Epidermal melanocyte (primary cell): ENCODE measurements around the gene RSRC2.
"Not testable (repeated sequence)": the region's sequence is repeated elsewhere in the genome, so short reads cannot be mapped to it uniquely, and the experiment has no call there.

Experiments
- DNase-seq: peaks from one replicate; pipeline ENCODE4 v3.0.0; 2011; ENCODE audit warnings: low spot score; ENCODE audit not compliant: insufficient read length

The RSRC2 gene

DNA sequence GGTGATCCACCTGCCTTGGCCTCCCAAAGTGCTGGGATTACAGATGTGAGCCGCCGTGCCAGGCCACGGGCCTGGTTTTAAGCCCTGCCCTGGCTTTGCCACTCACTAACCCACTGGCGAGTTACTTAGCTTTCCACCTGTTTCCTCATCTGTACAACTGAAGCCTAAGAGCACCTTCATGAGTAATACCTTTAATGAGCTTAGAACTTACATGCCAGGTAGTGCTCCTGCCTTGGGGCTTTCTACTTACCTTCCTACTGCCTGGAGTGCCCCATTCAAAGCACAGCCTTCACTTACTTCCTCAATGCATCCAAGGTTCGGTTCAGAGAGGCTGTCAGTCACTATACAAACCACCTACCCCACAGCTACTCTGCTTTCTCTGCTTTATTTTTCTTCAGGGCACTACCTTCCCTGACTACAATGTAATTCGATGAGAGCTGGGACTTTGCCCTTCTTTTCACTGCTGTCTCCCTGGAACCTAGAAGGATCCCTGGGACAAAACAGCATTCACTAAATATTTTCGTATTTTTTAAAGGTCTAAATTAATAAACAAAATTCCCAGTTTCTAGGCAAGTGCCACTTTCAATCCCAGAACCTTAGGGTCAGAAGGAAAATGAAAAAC, 39.8 kb downstream of the RSRC2 start:
- no peak for DNase-seq

DNA sequence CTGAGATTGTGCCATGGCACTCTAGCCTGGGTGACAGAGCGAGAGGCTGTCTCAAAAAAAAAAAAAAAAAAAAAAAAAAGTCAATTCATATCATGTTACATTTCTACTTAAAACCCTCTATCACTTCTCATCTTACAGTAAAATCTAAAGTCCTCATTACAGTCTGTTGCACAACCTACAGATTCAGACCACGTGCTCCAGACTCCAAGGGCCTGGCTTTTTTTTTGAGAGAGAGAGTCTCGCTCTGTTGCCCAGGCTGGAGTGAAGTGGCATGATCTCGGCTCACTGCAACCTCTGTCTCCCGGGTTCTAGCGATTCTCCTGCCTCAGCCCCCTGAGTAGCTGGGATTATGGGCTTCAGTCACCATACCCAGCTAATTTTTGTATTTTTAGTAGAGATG, 40.4 kb downstream of the RSRC2 start:
- DNase-seq = not testable (repeated sequence)

GRCh38 chr12:122484385-122484784, 42.4 kb downstream of the RSRC2 start:
- not testable (repeated sequence) for DNase-seq

DNA sequence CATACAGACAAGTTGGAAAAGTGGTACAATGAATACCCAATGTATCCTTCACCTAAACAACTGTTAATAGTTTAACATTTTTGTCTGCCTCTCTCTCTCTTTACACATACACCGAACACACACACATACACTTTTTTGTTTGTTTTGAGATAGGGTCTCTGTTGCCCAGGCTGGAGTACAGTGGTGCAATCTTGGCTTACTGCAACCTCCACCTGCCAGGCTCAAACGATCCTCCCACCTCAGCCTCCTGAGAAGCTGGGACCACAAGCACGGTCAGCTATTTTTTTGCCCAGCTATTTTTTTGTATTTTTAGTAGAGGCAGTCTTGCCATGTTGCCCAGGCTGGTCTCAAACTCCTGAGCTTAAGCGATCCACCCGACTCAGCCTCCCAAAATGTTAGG, 42.8 kb downstream of the RSRC2 start:
- DNase-seq = no peak

DNA sequence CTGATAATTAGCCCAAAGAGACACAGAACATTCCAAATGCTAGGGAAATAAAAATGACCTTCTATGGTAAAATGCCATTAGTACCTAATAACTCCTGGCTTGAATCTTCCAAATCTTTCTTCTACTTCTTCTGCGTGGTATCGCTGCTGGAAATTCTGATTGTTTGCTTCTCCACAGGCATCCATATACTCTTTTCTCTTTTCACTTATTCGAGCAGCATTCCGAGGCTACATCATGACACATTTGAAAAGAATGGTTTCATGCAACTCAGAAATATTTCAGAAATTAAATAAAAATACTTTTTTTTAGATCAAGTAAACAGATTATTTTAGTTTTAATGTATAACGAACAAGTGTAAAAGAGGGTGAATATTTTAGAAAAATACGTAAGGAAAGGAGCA, 44.9 kb downstream of the RSRC2 start:
- DNase-seq = no peak

GRCh38 chr12:122480753-122481152, 46.0 kb downstream of the RSRC2 start:
- DNase-seq = no peak

- DNase-seq = no peak
Observed at GRCh38 chr12:122474324-122474716, 52.4 kb downstream of the RSRC2 start.

DNA sequence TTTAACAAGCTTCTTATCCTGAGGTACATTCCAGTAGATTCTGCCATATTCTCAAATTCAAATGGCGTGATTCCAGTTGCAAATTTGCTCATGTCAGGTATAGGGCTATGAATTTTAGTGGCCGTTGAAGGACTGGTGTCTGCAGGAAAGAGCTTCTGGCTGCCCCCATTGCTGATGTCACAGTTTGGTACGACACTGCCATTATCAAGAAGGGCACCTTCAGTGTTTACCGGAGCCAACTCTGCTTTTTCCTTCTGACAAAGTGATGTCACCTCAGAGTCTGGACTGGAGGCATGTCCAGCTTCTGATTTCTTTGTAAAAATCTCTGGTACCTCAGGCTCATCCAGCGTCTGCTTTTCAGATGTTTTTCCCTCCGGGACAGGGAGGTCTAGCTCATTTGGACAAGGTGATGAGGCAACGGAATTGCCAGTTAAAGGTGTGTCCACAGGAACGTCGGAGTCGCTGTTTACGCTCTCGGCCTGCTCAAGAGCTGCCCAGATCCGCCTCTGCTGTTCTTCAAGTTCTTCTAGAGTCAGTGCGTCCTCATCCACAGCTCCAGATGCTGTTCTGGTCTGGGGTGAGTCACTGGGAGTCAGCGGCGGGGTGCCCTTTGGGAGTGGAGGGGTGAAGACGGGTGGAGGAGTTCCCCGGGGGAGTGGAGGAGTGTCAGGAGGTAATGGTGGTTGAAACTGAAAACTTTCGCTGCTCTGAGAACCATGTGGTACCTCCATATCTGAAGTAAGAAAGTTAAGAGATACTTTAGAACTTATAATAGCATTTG, 53.0 kb downstream of the RSRC2 start:
- DNase-seq = no peak

DNA sequence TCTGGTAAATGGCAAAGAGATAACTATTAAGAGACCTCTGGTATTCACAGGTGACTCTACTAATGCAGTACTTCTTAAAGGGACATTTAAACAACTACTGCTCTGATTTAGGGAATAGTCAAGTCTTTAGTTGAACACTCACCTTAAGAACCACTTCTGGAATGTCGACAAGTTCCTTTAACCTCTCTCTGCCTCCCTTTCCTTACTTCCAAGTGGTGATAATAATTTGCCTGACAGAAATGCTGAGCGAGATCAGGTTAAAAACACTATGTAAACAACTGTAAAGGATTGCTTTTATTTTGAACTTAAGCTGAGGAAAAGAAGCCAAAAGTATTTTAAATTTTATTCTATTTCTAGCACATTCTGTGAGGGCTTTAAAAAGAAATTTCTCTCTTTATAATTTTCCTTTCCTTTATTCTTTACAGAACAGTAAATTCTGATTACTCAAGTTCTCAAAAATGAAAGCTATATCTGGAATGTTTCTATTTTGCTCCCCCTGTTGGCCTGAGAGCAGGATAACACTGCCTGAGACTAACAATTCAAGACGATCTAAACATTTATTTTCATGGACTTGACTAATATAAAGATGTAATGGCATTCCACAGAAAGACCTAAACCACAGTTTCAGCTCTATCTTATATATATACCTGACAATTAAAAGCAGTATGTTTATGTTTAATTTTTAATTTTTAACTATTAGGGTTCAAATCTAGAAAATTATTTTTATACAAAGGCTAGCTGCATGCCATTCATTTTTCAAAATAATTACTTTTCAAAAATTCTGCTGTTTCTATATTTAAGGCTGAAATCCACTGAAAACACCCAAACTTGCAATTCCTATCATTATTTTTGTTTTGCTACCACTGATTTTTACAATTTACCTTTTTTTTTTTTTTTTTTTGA, 55.2 kb downstream of the RSRC2 start:
- peak; percentile 30 for DNase-seq

- DNase-seq = not testable (repeated sequence)
Observed at GRCh38 chr12:122470576-122470975, 56.2 kb downstream of the RSRC2 start.

GRCh38 chr12:122469856-122470255, 56.9 kb downstream of the RSRC2 start:
- DNase-seq = not testable (repeated sequence)

GRCh38 chr12:122467983-122468382, 58.8 kb downstream of the RSRC2 start:
- DNase-seq = no peak

DNA sequence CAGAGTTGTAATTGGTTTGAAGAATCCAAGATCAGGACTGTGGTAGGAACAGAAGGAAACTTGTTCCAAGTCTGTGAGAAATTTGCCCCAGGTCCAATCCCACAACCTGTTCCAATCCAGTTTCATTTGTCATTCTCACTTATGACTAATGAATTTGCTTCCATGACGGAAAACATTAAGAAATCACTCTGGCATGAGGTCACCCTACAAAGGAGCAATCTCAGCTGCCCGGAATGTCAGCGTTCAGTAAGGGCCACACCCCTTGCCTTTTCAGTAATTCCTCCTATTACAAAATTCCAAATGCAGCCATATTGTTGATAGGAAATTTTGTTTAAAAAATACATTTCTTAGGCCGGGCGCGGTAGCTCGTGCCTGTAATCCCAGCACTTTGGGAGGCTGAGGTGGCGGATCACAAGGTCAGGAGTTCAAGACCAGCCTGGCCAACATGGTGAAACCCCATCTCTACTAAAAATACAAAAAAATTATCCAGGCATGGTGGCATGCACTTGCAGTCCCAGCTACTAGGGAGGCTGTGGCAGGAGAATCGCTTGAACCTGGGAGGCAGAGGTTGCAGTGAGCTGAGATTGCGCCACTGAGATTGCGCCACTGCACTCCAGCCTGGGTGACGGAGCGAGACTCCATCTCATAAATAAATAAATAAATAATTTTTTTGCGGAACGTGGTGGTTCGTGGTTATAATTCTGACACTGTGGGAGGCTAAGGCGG, 62.3 kb downstream of the RSRC2 start:
- DNase-seq = peak; percentile 63

- no peak for DNase-seq
Observed at GRCh38 chr12:122460641-122461040, 66.1 kb downstream of the RSRC2 start.

- DNase-seq = no peak
Observed at GRCh38 chr12:122460061-122460460, 66.7 kb downstream of the RSRC2 start.

- no peak for DNase-seq
Observed at GRCh38 chr12:122459211-122459610, 67.5 kb downstream of the RSRC2 start.

DNA sequence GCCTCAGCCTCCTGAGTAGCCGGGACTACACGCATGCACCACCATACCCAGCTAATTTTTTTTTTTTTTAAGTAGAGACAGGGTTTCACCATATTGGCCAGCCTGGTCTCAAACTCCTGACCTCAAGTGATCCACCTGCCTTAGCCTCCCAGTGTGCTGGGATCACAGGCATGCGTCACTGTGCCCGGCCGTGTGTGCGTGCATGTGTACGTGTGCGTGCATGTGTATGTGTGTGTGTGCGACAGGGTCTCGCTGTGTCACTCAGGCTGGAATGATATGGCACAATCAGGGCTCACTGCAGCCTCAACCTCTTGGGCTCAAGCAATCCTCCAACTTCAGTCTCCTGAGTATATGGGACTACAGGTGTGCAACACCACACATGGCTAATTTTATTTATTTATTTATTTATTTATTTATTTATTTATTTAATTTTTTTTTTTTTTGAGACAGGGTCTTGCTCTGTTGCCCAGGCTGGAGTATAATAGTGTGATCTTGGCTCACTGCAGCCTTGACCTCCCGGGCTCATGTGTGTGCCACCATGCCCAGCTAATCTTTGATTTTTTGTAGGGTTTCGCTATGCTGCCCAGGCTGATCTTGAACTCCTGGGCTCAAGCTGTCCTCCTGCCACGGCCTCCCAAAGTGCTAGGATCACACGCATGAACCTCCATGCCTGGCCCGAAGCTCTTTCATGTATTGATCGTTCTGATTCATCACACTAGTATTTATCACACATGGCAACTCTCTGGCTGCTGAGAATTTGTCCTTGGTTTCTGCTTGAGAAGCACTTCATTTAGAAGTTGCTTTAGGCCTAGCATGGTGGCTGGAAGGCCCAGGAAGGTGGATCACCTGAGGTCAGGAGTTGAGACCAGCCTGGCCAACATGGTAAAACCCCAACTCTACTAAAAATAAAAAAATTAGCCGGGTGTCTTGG, 68.4 kb downstream of the RSRC2 start:
- DNase-seq = no peak

GRCh38 chr12:122457627-122458026, 69.1 kb downstream of the RSRC2 start:
- no peak for DNase-seq

DNA sequence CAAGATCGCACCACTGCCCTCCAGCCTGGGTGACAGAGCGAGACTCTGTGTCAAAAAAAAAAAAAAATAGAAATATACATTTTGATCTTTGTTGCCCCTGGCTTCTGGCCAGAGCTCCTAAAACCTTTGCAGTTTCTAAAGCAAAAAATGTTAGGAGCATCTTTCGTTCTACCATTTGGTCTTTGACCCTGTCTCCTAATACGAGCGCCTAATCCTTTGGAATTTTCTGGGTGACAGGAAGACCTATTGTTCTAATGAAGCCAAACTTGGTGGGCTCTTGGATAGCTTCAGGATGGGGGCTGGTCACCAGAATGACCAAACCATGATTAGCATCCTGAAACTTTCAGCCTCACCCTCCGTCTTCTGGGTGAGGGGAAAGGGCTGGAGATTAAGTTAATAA, 72.0 kb downstream of the RSRC2 start:
- no peak for DNase-seq

DNA sequence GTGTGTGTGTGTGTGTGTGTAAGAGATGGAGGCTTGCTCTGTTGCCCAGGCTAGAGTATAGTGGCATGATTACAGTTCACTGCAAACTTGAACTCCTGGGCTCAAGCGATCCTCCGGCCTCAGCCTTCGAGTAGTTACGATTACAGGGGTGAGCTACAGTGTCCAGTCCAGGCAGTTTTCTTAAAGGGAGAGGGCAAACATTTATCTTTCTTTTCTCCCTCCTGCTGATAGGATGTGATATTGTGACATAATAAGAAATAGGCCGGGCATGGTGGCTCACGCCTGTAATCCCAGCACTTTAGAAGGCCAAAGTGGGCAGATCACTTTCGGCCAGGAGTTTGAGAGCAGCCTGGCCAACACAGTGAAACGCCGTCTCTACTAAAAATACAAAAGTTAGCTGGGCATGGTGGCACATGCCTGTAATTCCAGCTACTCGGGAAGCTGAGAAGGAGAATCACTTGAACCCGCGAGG, 72.5 kb downstream of the RSRC2 start:
- DNase-seq = no peak
